Stomach (tissue), 4 donors: ENCODE data around the gene SLC4A11.

Experiments used
- POLR2A ChIP-seq, 4 donors: fragments of 450-650 bp; IDR thresholded peaks; one replicate each; pipeline ENCODE4 v1.6.1; 2016; ENCODE audit warnings: antibody characterized with exemption in 4 of 4, control low read depth in 2 of 4, mild to moderate bottlenecking in 1 of 4, moderate library complexity in 1 of 4
- POLR2AphosphoS5 ChIP-seq, 3 donors: sonication (generic); formaldehyde crosslinking; IDR thresholded peaks; one replicate each; pipeline ENCODE4 v1.6.1; 2016; ENCODE audit warnings: antibody characterized with exemption in 3 of 3

- no peak for TF ChIP-seq POLR2A (IDR thresholded peaks at IDR 0.05)
- TF ChIP-seq POLR2AphosphoS5 (IDR thresholded peaks at IDR 0.05): no peak
Measured at GRCh38 chr20:3226093-3226492, 12.9 kb downstream of the SLC4A11 start.
